MCF 10A (cell line): ENCODE results near the gene ADARB1. TPM values are rescaled to one million over a fixed set of nuclear protein-coding genes. Genes with fewer than 3 reads are reported as not detected.
A peak's percentile ranks its signal among the peaks of the same experiment; 100 is the strongest.

Source experiments
- BruUV-seq: library from RNA; stranded (reverse); fragments of 400-500 nt; replicated peaks from 2 replicates; lab custom pipeline; 2021; lab: Mats Ljungman, UMichigan
- CTCF ChIA-PET: fragments of 300-600 bp; sonication (Branson Sonifier 250); formaldehyde crosslinking; extraction: SDS; loops from one replicate; lab custom pipeline; 2021; ENCODE audit warnings: antibody characterized with exemption, inconsistent platforms; lab: Yijun Ruan, JAX
- POLR2A ChIA-PET: fragments of 300-600, 350-650 bp; sonication (Branson Sonifier 250); formaldehyde crosslinking; extraction: SDS; loops from one replicate; lab custom pipeline; 2020; ENCODE audit warnings: antibody characterized with exemption, inconsistent platforms; lab: Yijun Ruan, JAX
- DNase-seq: peaks from one replicate; pipeline ENCODE4 v3.0.0-alpha.2; 2018; ENCODE audit not compliant: unreplicated experiment
- H3K27ac Mint-ChIP-seq: one replicate; pipeline ENCODE4 v1.8.0; 2022; ENCODE audit warnings: mild to moderate bottlenecking, low read depth, mixed read lengths; ENCODE audit not compliant: unreplicated experiment
- H3K27me3 Mint-ChIP-seq: one replicate; pipeline ENCODE4 v1.8.0; 2022; ENCODE audit warnings: mixed read lengths; ENCODE audit not compliant: insufficient read depth, unreplicated experiment
- H3K36me3 Mint-ChIP-seq: one replicate; pipeline ENCODE4 v1.8.0; 2022; ENCODE audit warnings: mild to moderate bottlenecking, moderate library complexity, mixed read lengths; ENCODE audit not compliant: insufficient read depth, unreplicated experiment
- H3K4me1 Mint-ChIP-seq: one replicate; pipeline ENCODE4 v1.8.0; 2022; ENCODE audit warnings: mixed read lengths; ENCODE audit not compliant: insufficient read depth, unreplicated experiment
- H3K4me3 Mint-ChIP-seq: one replicate; pipeline ENCODE4 v1.8.0; 2022; ENCODE audit warnings: mild to moderate bottlenecking, moderate library complexity, mixed read lengths; ENCODE audit not compliant: unreplicated experiment
- H3K9me3 Mint-ChIP-seq: one replicate; pipeline ENCODE4 v1.8.0; 2022; ENCODE audit warnings: mixed read lengths; ENCODE audit not compliant: unreplicated experiment
- CTCF ChIP-seq: fragments of 200-600 bp; IDR thresholded peaks from one replicate; pipeline ENCODE4 v1.8.0; 2022; ENCODE audit warnings: antibody characterized with exemption, mild to moderate bottlenecking; ENCODE audit not compliant: unreplicated experiment
- intact Hi-C: fragments of 100-400 bp; cut with micrococcal nuclease; formaldehyde crosslinking; loops from 2 replicates; pipeline ENCODE4 v1.14.1; 2022
- total RNA-seq: library from RNA; stranded (reverse); gene quantifications from 2 replicates; pipeline ENCODE4 v1.2.3, GENCODE V29; 2022

The ADARB1 gene
- total RNA-seq, 1 experiment from 2014 or later, result 19.4 TPM

GRCh38 chr21:45135122-45135521, 60.7 kb downstream of the ADARB1 start:
- H3K4me3 Mint-ChIP-seq, result no peak overlapping the region
- no peaks in the 10 kb centered on the region for H3K9me3 Mint-ChIP-seq
- intact Hi-C loops, result loop anchor here (5.0 kb wide), 1 partner anchor 263 kb away; the partner anchor contains the start of gene PTTG1IP
- no peak for TF ChIP-seq CTCF
- no TSS peak for BruUV-seq
- no peaks in the 10 kb centered on the region for H3K36me3 Mint-ChIP-seq
- DNase-seq, result no peak
- no peak overlapping the region for H3K27ac Mint-ChIP-seq
- ChIA-PET POLR2A (no interaction called here), CTCF (interaction anchor here (4.1 to 8.8 kb wide), 2 partner anchors 57 to 185 kb away, joined by 37 to 302 read pairs; no protein-coding TSS in a partner anchor)
- H3K27me3 Mint-ChIP-seq, result no peaks in the 10 kb centered on the region
- H3K4me1 Mint-ChIP-seq, result peaks cover 6% of the 10 kb centered on the region

DNA sequence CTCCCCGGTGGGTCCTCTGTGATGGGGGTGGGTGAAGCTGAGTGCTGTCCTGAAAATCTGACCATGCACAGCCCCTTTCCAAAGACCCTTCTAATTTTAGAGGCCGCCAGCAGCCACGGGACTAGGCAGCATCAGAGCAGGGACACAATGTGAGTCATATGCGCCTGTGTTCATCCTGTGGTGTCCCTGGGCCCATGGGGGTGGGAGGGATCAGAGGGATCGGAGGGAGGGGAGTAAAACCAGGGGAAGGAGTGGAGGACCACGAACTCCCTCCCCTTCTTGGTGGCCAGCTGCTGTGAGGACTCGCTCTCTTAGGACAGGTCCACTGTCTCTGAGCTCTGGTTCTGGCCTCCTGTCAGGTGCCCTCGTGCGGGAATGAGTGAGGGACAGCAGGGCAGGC, 61.5 kb downstream of the ADARB1 start:
- Mint-ChIP-seq H3K36me3 (no peaks in the 10 kb centered on the region), H3K4me3 (no peak overlapping the region), H3K4me1 (peaks cover 12% of the 10 kb centered on the region), H3K27ac (no peak overlapping the region), H3K27me3 (no peaks in the 10 kb centered on the region), H3K9me3 (no peaks in the 10 kb centered on the region)
- no peak for TF ChIP-seq CTCF
- no TSS peak for BruUV-seq
- ChIA-PET POLR2A (interaction anchor here (0.7 kb wide), 1 partner anchor 188 kb away, joined by 4 read pairs; no protein-coding TSS in a partner anchor), CTCF (interaction anchor here (1.2 to 8.8 kb wide), 7 partner anchors 8 to 335 kb away, joined by 3 to 302 read pairs (median 29); partner anchors contain the start of genes POFUT2 and UBE2G2)
- intact Hi-C loops, result loop anchor here (5.0 kb wide), 1 partner anchor 264 kb away; the partner anchor contains the start of gene PTTG1IP
- DNase-seq, result no peak

DNA sequence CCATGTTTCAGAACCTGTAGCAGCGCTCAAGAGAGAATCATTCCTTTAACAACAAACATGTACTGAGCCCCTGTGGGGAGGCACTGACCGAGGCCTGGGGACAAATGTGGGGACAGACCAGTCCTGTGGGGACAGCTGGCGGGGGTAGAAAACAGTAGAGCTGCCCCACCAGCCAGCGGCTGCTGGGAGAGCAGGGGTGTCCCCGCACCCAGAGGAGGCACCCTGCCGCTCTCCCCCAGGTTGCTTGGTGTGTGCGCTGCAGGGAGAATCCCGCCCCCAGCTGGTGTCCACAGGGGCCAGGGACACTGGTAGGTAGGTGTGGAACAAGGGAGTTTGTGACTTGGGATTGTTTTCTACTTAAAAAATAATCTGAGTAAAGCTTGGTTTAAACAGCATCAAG, 62.1 kb downstream of the ADARB1 start:
- Mint-ChIP-seq H3K27me3 (no peaks in the 10 kb centered on the region), H3K9me3 (no peaks in the 10 kb centered on the region), H3K4me3 (no peak overlapping the region), H3K36me3 (no peaks in the 10 kb centered on the region), H3K4me1 (peaks cover 12% of the 10 kb centered on the region), H3K27ac (no peak overlapping the region)
- no peak for TF ChIP-seq CTCF
- POLR2A ChIA-PET, result interaction anchor here (0.6 to 2.5 kb wide), 5 partner anchors 92 to 275 kb away, joined by 3 to 15 read pairs (median 4); partner anchors contain the start of gene POFUT2
- intact Hi-C loops, result loop anchor here (5.0 kb wide), 1 partner anchor 264 kb away; the partner anchor contains the start of gene PTTG1IP
- no peak for DNase-seq
- no TSS peak for BruUV-seq
- CTCF ChIA-PET, result interaction anchor here (0.6 to 8.8 kb wide), 29 partner anchors 9 to 1318 kb away, joined by 3 to 302 read pairs (median 4); partner anchors contain the start of genes POFUT2 and UBE2G2

DNA sequence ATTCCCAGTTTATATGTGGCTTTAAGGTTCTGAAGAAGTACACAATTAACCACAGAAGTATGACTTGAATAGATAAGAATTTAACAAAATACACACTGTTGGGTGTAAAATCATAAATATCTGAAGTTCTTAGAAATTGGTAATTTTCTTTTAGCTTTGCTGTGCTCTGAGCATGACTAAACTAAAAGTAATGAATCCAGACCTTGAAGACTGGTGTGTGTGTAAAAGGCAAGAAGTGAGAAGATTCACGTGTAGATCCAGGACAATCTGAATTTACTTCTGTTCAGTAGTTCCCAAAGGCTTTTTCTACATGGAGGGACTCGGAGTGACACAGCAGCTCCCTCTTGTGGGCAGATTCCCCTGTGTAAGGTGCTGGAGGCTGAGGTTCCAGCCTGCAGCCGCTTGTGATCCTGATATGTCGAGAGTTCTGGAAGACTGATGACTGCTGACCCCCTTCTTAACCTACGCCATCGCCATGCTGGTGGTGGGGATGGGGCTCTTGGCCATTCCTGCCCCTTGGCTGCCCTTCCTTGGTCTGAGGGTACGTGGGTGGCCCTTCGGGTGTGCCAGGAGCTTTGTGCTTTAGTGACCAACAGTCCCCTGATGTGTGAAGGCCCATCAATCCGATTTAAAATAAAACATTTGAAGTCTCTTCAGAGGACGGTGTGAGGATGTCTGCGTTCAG, 62.7 kb downstream of the ADARB1 start:
- no TSS peak for BruUV-seq
- intact Hi-C loops, result loop anchor here (1.0 to 5.0 kb wide), 2 partner anchors 188 to 265 kb away; partner anchors contain the start of gene PTTG1IP
- POLR2A ChIA-PET, result interaction anchor here (0.6 to 2.5 kb wide), 7 partner anchors 91 to 275 kb away, joined by 3 to 15 read pairs (median 4); partner anchors contain the start of genes POFUT2 and PTTG1IP
- Mint-ChIP-seq H3K36me3 (no peaks in the 10 kb centered on the region), H3K9me3 (no peaks in the 10 kb centered on the region), H3K27me3 (no peaks in the 10 kb centered on the region), H3K4me1 (peaks cover 12% of the 10 kb centered on the region), H3K4me3 (no peak overlapping the region), H3K27ac (no peak overlapping the region)
- peak; percentile 85 for DNase-seq
- TF ChIP-seq CTCF, result peak; percentile 75
- CTCF ChIA-PET, result interaction anchor here (0.6 to 8.8 kb wide), 52 partner anchors 9 to 1317 kb away, joined by 3 to 302 read pairs (median 4); partner anchors contain the start of genes POFUT2 and UBE2G2
